ENCODE data around the gene HASPIN.

DNA sequence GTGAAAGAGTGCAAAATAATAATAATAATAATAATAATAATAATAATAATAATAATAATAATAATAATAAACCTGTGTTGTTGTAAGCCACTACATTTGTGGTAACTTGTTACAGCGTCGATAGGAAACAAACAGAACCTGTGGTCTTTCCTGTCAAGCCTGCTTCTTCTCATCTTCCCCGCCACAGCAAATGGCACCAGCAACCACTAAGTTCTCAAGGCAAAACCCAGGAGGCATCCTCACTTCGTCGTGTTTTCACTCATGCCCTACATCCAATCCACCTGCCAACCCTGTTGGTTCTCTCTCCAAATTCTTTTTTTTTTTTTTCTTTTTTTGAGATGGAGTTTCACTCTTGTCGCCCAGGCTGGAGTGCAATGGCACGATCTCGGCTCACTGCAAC, 43.1 kb downstream of the HASPIN start:
- TF ChIP-seq POLR2A (IDR thresholded peaks at IDR 0.05; ENCODE audit: low read depth, low read length) (no peak), TAF1 (IDR thresholded peaks at IDR 0.05; ENCODE audit: borderline replicate concordance, low read depth, low read length) (no peak), POLR2AphosphoS5 (IDR thresholded peaks at IDR 0.05; ENCODE audit: low read depth, low read length) (no peak)

Measured in GM12892 (cell line).